Iris pigment epithelial cell (primary cell): ENCODE data around the gene ERBB2.

Experiments
- DNase-seq: peaks from one replicate; pipeline ENCODE4 v3.0.0-alpha.2; 2011; ENCODE audit warnings: low read depth

The ERBB2 gene

GRCh38 chr17:39726617-39727016 lies 26.8 kb downstream of the ERBB2 start:
- DNase-seq: no peak

- no peak for DNase-seq
Measured at GRCh38 chr17:39727556-39727955, 27.7 kb downstream of the ERBB2 start.

GRCh38 chr17:39729280-39729851 lies 29.5 kb downstream of the ERBB2 start:
- DNase-seq: no peak

GRCh38 chr17:39730095-39730921 lies 30.4 kb downstream of the ERBB2 start, which contains the start of gene MIEN1:
TSS of gene MIEN1 (minus strand) at chr17:39730532. CDS start at chr17:39730495, 37 bp downstream.
- DNase-seq: peak; percentile 72

- DNase-seq: no peak
Measured at GRCh38 chr17:39732586-39732985, 32.7 kb downstream of the ERBB2 start.

- DNase-seq: no peak
Measured at GRCh38 chr17:39735882-39736281, 36.0 kb downstream of the ERBB2 start.

- no peak for DNase-seq
Measured at GRCh38 chr17:39736319-39737165, 36.7 kb downstream of the ERBB2 start.

- no peak for DNase-seq
Measured at GRCh38 chr17:39737206-39737759, 37.4 kb downstream of the ERBB2 start.

- no peak for DNase-seq
Measured at GRCh38 chr17:39737760-39738567, 38.1 kb downstream of the ERBB2 start, which contains the start of gene GRB7. TSS of gene GRB7 (plus strand) at chr17:39737938. CDS start at chr17:39742302, 4,364 bp downstream.

GRCh38 chr17:39738568-39738901 lies 38.7 kb downstream of the ERBB2 start:
- no peak for DNase-seq

- DNase-seq: peak; percentile 24
Measured at GRCh38 chr17:39738983-39739884, 39.4 kb downstream of the ERBB2 start.

- no peak for DNase-seq
Measured at GRCh38 chr17:39739885-39740356, 40.1 kb downstream of the ERBB2 start.

GRCh38 chr17:39740357-39741111 lies 40.7 kb downstream of the ERBB2 start:
- DNase-seq: peak; percentile 58

GRCh38 chr17:39742126-39742855 lies 42.4 kb downstream of the ERBB2 start:
- DNase-seq: no peak

- no peak for DNase-seq
Measured at GRCh38 chr17:39742856-39743436, 43.1 kb downstream of the ERBB2 start.

GRCh38 chr17:39744075-39744835 lies 44.4 kb downstream of the ERBB2 start:
- DNase-seq: no peak

GRCh38 chr17:39744836-39745215 lies 45.0 kb downstream of the ERBB2 start:
- no peak for DNase-seq
